Ishikawa (cell line): ENCODE results near the gene SMAD3.

Source experiments
- CEBPB ChIP-seq: IDR thresholded peaks from 2 replicates; pipeline ENCODE4 v1.6.1; 2012
- CREB1 ChIP-seq: IDR thresholded peaks from 2 replicates; pipeline ENCODE4 v1.6.1; 2012; ENCODE audit warnings: low read depth
- EGR1 ChIP-seq: IDR thresholded peaks from 2 replicates; pipeline ENCODE4 v1.6.1; 2012
- EP300 ChIP-seq: IDR thresholded peaks from 2 replicates; pipeline ENCODE4 v1.6.1; 2012; ENCODE audit warnings: borderline replicate concordance
- RAD21 ChIP-seq: IDR thresholded peaks from 2 replicates; pipeline ENCODE4 v1.6.1; 2012; ENCODE audit warnings: low read depth
- TAF1 ChIP-seq: IDR thresholded peaks from 2 replicates; pipeline ENCODE4 v1.6.1; 2012; ENCODE audit warnings: low read depth, mild to moderate bottlenecking
- TEAD4 ChIP-seq: IDR thresholded peaks from 2 replicates; pipeline ENCODE4 v1.6.1; 2012
- YY1 ChIP-seq: IDR thresholded peaks from 2 replicates; pipeline ENCODE4 v1.6.1; 2012; ENCODE audit warnings: low read depth
- TF ChIP-seq, protein P1 (sequence below): IDR thresholded peaks from 2 replicates; pipeline ENCODE4 v1.6.1; 2012; ENCODE audit warnings: low read depth, mild to moderate bottlenecking
- TF ChIP-seq, protein P2 (sequence below): IDR thresholded peaks from 2 replicates; pipeline ENCODE4 v1.6.1; 2012

DNA sequence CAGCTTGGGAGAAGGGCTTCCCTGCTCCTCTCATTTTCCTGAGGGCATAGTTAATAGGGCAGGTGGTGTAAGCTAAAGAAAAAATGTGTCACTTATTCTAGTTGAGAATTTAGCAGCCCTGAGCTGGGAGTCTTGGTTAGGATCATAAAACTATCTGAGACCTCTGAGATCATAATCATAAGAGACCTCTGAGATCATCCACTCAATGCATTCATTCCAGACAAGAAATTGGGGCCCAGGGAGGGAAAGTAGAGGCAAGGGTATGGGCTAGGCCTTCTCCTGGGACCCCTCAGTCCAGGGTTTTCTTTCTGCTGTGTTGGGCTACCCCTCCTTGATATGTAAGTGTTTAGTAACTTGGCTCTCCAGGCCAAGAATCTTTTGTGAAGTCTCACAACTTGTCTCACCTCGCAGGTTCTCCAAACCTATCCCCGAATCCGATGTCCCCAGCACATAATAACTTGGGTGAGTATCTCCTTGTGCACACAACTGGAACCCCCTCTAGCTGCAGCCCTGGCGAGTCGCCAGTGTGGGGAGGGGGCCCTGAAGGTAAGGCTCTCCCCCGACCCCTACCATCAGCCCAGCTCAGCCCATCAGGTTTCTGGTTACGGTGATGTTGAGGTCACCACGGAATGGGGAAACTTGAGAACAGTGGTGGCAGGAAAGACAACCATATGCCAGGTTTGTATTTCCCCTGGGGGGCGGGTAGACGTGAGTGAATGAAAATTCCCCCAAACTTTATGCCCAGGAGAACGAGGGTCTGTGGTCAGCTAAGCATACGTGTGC is 104.9 kb downstream of the SMAD3 start:
- TF ChIP-seq EGR1 (no peak), YY1 (no peak), EP300 (no peak), RAD21 (no peak), TAF1 (no peak), CEBPB (no peak), CREB1 (no peak), TEAD4 (no peak)
- TF ChIP-seq, protein P1, sequence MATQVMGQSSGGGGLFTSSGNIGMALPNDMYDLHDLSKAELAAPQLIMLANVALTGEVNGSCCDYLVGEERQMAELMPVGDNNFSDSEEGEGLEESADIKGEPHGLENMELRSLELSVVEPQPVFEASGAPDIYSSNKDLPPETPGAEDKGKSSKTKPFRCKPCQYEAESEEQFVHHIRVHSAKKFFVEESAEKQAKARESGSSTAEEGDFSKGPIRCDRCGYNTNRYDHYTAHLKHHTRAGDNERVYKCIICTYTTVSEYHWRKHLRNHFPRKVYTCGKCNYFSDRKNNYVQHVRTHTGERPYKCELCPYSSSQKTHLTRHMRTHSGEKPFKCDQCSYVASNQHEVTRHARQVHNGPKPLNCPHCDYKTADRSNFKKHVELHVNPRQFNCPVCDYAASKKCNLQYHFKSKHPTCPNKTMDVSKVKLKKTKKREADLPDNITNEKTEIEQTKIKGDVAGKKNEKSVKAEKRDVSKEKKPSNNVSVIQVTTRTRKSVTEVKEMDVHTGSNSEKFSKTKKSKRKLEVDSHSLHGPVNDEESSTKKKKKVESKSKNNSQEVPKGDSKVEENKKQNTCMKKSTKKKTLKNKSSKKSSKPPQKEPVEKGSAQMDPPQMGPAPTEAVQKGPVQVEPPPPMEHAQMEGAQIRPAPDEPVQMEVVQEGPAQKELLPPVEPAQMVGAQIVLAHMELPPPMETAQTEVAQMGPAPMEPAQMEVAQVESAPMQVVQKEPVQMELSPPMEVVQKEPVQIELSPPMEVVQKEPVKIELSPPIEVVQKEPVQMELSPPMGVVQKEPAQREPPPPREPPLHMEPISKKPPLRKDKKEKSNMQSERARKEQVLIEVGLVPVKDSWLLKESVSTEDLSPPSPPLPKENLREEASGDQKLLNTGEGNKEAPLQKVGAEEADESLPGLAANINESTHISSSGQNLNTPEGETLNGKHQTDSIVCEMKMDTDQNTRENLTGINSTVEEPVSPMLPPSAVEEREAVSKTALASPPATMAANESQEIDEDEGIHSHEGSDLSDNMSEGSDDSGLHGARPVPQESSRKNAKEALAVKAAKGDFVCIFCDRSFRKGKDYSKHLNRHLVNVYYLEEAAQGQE, result no peak
- TF ChIP-seq, protein P2, sequence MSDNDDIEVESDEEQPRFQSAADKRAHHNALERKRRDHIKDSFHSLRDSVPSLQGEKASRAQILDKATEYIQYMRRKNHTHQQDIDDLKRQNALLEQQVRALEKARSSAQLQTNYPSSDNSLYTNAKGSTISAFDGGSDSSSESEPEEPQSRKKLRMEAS, result no peak
